HUDEP-2 (cell line): ENCODE measurements around the gene CDC73.
"Not testable (repeated sequence)": the region's sequence is repeated elsewhere in the genome, so short reads cannot be mapped to it uniquely, and the experiment has no call there.

Experiments used
- DNase-seq, 76 experiments: peaks; one replicate each; lab custom pipeline; 2025; ENCODE audit not compliant: unreplicated experiment in 76 of 76; lab: John Stamatoyannopoulos, UW

CDC73 gene

GRCh38 chr1:193219391-193219790, 97.6 kb downstream of the CDC73 start:
- DNase-seq: no peak

- DNase-seq: no peak
Observed at GRCh38 chr1:193221651-193222050, 99.8 kb downstream of the CDC73 start.

GRCh38 chr1:193222056-193222615, 100.3 kb downstream of the CDC73 start:
- DNase-seq: no peak

- DNase-seq: no peak
Observed at GRCh38 chr1:193229136-193229535, 107.3 kb downstream of the CDC73 start.

GRCh38 chr1:193231146-193231545, 109.3 kb downstream of the CDC73 start:
- not testable (repeated sequence) for DNase-seq

GRCh38 chr1:193234530-193234929, 112.7 kb downstream of the CDC73 start:
- DNase-seq: no peak

GRCh38 chr1:193237381-193237978, 115.6 kb downstream of the CDC73 start:
- DNase-seq: no peak

- no peak for DNase-seq
Observed at GRCh38 chr1:193240609-193241008, 118.8 kb downstream of the CDC73 start.

GRCh38 chr1:193241132-193241827, 119.4 kb downstream of the CDC73 start:
- no peak for DNase-seq

GRCh38 chr1:193242000-193242399, 120.2 kb downstream of the CDC73 start:
- no peak for DNase-seq

GRCh38 chr1:193249187-193249586, 127.4 kb downstream of the CDC73 start:
- DNase-seq: no peak

GRCh38 chr1:193251950-193252349, 130.1 kb downstream of the CDC73 start:
- no peak for DNase-seq

- DNase-seq: no peak
Observed at GRCh38 chr1:193256019-193256418, 134.2 kb downstream of the CDC73 start.

- no peak for DNase-seq
Observed at GRCh38 chr1:193259636-193260035, 137.8 kb downstream of the CDC73 start.

GRCh38 chr1:193260056-193260745, 138.4 kb downstream of the CDC73 start:
- DNase-seq: no peak

- no peak for DNase-seq
Observed at GRCh38 chr1:193260896-193261295, 139.1 kb downstream of the CDC73 start.

- no peak for DNase-seq
Observed at GRCh38 chr1:193262661-193263060, 140.8 kb downstream of the CDC73 start.

GRCh38 chr1:193264313-193265065, 142.7 kb downstream of the CDC73 start:
- no peak for DNase-seq

GRCh38 chr1:193265716-193266115, 143.9 kb downstream of the CDC73 start:
- DNase-seq: no peak

- not testable (repeated sequence) for DNase-seq
Observed at GRCh38 chr1:193266794-193267193, 145.0 kb downstream of the CDC73 start.

- no peak for DNase-seq
Observed at GRCh38 chr1:193270996-193271395, 149.2 kb downstream of the CDC73 start.
